Endometrial microvascular endothelial cells (primary cell): ENCODE measurements around the gene C20orf204. TPM values are rescaled to one million over a fixed set of nuclear protein-coding genes. Genes with fewer than 3 reads are reported as not detected.

Source experiments
- in situ Hi-C: cut with HindIII; loops from 2 replicates; pipeline ENCODE4 v1.10.0; 2017; ENCODE audit warnings: low sequenced_read_pairs, low pct_unique_long_range_greater_than_20kb; ENCODE audit errors: inconsistent ontology term
- total RNA-seq: library from RNA; depleted of rRNA; stranded (reverse); fragments of >200 nt; gene quantifications from one replicate; pipeline ENCODE4 v1.2.3, GENCODE V29; 2015; ENCODE audit errors: inconsistent ontology term

The C20orf204 gene
- total RNA-seq, 1 donor from 2014 or later: 0.93 TPM

DNA sequence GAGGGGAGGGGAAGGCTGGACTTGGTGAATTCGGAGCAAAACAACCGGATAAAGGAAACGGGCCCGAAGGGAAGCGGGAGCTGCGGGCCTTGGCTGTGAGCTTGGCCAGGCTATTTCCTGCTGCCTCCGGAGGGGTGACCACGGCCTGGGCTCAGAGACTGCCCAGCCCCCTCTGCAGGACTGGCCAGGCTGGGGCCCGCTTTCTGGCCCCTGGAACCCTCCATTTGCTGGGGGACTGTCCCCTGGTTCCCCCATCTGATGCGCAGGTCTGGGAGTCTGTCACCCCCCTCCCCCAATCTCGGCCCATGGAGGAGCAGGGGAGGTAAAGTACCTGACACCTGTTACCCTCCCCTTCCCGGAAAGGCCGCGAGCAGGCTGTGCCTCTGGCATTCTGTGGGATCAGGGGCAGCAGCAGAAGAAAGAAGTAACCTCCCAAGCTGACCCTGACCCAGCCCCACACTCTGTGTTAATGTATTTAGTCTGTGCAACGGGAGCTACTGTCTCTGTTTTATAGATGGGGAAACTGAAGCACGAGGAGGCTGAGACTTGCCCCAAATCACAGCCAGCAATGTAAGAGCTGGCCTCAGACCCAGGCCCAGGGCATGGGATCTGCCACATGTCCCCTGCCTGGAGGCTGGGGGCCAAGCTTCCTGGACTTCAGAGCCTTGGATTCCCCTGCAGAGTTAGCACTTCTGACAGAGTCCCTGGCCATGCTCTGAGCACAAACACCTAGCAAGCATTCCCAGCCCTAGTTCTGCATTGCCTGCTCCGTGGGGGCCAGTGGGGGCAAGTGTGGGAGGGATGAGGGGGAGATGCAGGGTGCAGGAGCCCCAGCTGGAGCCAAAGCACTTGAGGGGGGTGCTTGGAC, 3.5 kb downstream of the C20orf204 start:
- in situ Hi-C loops: no loop called here

DNA sequence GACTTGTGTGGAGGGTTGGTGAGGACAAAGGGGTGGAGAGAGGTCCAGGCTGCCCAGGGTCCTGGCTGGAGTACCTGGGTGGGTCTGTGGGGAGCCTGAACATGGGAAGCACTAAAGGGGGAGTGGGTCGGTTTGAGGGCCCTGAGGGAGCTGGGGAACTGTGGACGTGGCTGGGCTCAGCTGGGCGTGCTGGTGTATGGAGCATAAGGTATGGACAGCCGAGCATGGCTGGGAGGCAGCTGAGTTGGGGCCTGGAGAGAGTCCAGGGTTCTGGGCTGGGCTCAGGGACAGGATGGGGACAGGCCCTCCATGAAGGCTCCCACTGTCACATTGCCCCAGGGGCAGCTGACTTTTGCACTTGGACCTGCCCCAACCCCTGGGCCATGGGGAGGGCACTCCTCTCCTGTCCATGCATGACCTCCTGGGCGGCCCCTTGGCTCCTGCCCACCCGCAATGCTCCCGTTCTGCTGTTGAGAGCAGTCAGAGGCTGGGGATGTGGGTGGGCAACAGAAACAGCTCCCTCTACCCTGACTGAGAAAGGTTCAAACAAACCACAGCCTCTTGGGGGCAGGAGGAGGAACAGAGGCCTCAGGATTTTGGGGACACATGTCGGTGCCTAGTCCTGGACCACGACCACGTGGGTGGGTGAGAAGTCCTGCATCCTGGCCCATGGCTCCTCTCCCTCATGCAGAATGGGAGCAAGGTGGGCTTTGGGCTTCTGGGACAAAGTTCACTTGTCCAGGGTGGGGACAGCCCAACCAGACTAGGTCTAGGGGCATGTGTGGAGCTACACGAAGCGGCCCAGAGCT, 4.5 kb downstream of the C20orf204 start:
- in situ Hi-C loops: no loop called here

DNA sequence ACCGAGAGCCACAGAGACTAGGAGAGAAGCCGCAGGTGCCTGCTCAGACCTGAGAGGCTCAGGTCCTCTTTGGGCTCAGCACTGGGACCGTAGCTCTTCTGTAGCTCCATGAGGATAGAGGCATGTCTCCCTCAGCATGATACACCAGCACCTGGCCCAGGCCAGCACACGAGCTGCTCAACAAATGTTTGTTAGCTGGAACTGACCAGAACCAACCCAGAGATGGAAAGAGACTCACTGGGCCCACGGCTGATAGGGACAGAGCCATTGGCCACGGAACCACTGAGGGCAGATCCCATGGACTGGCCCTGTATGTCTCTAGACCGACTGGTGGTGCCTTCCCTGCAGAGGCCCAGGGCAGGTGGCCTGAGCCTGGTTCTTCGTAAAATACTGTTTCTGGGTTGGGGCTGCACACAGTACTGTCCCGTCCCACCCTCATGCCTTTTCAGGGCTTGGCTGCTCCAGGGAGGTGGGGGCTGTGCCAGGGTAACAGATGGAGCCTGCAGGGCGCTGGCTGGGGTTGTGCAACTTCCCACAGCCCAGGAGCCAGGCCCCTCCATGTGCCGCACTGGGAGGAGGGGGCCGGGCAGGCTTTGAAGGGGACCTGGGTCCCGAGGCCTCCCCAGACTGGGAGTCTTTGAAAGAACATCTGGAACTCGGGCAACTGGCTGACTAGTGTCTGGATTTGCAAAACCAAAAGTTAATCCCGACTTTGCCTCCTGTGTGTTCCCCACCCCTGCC, 5.2 kb downstream of the C20orf204 start:
- in situ Hi-C loops: no loop called here

DNA sequence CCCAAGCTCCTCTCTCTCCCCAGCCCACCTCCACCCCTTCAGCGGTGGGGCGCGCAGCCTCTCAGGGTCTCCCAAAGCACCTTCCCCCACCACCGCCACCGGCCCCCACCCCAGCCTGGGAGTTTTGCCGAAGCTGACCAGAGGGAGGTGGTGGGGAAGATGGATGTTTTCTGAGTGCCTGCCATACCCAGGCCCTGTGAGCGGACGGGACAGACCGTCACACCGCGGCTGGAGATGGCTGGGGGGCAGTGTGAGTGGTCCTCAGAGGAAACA, 5.7 kb downstream of the C20orf204 start:
- in situ Hi-C loops: no loop called here

DNA sequence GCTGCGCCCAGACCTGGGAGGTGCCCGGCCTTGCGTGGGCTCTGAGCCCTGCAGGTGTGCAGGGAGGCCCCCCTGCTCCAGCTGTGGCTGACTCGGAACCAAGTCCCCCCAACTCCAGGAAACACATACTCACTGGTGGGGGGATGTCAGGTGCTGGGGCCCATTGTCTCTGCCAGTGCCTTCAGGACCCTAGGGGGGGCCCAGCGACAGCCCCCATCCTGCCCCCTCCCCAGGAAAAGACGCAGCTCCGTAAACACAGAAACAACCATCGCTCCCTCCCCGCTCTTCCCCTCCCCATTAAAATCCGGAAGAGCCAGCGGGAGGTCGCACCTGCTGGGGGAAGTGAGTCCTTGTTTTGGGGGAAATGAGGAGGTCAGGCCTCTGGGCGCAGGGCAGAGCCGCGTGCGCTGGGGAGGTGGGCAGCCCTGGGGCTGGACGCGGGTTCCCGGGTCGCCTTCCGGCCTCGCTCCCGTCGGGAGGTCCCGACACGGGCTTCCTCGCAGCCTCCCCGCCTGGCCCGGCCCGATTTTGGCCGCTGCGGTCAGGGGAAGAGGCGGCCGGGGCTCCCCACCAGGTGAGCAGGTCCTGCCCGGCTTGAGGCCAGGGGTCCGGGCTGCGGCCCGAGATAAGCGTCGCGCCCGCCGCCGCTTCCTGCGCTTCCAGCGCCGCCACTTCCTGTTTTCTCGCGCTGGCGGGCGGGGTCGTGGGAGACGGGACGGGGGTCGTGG, 6.2 kb downstream of the C20orf204 start:
- in situ Hi-C loops: no loop called here

DNA sequence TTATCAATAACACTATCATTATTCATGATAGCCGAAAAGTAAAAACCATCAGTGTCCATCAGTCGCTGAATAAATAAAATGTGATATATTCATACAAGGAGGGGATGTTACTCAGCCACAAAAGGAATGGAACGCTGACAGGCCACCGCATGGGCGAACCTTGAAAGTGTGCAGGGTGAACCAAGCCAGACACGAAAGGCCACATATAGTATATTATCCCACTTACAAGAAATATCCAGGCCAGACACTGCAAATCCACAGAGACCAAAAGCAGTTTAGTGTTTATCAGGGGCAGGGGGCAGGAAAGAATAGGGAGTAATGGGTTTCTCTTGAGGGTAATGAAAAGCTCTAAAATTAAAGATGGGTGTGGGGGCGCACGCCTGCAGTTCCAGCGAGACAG, 7.8 kb downstream of the C20orf204 start:
- in situ Hi-C loops: no loop called here

DNA sequence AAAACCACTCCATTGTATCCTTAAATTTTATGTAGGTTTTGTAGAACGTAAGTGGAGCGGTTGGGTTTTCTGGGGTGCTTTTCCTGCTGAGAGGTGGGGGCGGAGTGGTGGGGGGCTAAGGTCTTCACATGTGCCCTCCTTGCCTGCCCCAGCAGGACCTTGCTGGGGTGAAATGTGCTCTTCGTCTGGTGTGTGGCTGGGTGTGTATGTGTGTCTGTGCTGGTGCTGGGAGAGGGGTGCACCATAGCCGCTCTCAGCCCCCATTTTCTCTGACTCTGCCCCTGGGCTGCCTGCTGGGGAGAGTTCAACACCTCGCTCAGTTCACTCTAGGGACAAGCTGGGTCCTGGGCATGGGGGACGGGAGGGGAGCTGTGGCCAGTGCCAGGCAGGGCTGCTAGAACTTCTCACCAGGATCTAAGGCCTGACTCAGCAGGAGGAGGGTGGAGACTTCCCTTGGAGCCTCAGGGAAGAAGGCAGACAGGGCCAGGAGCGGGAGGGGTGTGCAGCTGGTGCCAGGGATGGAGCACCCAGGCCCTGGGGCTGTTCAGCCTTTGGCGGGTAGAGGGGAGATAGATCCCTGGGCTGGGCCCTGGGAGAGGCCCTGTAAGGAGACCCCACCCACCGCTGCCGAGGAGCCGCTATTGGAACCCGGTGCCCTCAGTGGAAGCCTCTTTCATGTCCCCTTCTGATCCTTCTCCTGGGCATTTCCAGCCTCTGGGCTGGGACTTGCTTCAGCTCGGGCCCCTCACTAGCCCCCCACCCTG, 8.7 kb downstream of the C20orf204 start:
- in situ Hi-C loops: no loop called here

DNA sequence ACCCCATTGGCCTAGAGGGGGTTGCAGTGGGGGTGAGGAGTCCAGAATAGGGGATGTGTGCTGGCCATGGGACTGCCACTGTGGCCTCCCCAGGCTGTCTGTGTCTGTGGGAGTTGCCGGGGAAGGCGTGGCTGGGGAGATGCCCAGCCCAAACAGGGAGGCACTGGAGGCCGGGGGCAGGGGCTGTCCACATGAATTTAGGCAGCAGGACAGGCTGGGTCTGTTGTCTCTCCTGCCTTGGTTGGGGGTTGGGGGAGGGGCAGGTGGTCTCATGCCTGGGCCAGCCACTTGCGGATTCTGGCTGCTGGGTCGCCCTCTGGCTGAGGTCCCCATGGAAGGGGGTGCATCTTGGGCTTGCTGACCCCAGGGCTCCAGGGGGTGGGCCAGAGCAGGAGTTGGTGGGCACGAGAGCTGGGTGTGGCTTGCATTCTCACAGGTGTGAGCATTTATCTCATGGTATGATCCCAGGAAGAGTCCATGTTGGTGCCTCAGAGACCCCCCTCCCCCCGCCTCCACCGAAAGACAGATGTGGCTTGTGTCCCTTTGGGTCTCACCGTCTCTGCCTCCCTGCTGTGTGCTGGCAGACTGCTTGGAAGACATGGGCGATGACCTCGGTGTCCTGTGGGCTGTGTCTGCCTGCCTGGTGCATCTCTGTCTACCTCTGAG, 9.5 kb downstream of the C20orf204 start:
- in situ Hi-C loops: no loop called here

DNA sequence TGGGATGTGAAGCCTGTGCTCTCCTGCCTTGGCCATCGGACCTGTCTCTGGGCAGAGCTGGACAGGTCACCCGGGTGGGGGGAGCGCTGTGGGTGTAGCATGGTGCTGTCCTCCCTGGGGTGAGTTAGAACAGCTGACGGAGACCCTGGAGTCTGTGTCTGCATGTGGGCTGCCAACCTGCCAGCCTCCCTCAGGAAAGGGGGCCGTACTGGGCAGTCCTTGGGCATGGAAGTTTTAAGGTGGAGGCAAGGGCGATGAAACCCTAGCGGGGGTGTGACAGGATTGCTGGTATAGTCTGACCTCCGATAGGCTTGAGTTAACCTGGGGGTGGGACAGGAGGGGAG, 11.0 kb downstream of the C20orf204 start:
- in situ Hi-C loops: no loop called here

DNA sequence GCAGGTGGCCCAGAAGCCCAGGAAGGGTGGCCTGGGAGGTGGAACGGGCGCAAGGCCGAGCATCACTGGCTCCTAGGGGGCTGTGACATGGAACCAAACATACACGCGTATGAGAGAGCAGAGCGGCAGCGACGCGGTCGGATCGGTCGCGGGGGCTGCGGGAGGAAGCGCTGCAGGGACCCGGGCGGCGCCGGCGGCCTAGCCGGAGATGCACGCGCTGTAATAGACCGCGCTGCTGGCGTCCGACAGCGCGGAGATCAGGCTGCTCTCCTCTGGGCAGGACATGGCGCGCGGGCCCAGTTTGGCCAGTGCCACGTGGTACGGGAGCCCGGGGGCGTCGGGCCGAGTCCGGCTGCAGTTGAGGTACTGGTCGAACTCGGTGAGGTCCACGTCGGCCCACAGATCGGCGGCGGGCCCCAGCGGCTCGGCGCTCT, 12.0 kb downstream of the C20orf204 start:
- in situ Hi-C loops: no loop called here

DNA sequence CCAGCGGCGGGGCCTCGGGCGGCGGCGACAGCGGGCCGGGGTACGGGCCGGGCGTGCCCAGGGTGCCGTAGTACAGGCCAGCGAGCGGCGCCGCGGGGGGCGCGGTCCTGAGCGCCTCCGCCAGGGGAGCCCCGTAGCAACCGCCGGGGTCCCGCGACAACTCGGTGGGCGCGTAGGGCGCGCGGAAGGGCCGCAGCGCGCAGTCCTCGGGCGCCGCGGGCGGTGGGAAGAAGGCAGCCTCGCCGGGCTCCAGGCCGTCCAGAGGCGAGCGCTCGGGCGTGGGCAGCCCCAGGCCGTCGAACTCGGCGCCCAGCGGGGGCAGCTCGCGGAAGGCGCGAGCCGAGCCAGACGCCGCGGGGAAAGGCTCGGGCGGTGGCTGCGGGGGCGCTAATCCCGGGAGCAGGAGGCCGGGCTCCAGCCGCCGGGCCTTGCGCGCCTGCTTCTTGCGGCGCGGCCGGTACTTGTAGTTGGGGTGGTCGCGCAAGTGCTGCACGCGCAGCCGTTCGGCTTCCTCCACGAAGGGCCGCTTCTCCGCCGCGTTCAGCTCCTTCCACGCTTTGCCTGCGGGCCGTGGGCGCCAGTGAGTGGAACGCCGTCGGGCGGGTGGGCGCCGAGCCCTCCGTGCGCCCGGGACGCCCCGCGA, 12.5 kb downstream of the C20orf204 start:
- in situ Hi-C loops: no loop called here

DNA sequence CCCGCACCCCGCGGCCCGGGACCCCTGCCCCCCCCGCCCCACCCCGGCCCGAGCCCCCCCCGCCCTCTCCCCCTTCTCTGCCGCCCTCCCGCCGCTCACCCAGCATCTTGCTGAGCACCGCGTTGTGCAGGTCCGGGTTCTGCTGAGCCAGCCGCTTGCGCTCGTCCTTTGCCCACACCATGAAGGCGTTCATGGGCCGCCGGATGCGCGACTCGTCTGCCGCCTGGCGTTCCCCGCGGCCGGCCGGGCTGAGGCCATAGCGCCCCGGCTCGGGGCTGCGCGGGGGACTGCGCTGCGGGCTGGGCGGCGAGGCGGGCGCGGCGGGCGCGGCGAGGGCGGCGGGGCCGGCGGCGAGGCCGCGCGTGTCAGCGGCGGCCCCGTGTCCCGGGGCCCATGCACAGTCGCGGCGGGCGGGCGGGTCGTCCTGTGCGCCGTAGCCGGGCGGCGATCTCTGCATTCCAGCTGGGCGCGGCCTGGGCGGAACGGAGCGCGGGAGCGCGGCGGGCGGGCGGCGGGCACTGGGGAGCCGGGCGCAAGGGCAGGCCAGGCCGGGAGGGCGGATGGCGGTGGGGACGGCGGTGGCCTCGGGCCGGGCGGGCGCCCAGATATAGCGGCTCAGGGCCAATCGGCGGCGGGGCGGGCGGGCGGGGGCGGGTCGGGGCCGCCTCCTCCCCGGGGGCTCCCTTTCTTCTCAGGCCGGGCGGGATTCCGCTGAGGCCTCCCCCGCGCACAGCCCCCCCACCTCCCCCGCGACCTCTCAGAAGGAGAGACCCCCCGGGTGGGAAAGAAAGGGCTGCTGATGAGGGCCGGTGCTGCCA, 13.3 kb downstream of the C20orf204 start, which contains the start of gene SOX18:
SOX18 (minus strand) TSS at position 580 of the 818 bp plus-strand sequence; CDS start at position 457, 123 bp downstream.
- in situ Hi-C loops: no loop called here

DNA sequence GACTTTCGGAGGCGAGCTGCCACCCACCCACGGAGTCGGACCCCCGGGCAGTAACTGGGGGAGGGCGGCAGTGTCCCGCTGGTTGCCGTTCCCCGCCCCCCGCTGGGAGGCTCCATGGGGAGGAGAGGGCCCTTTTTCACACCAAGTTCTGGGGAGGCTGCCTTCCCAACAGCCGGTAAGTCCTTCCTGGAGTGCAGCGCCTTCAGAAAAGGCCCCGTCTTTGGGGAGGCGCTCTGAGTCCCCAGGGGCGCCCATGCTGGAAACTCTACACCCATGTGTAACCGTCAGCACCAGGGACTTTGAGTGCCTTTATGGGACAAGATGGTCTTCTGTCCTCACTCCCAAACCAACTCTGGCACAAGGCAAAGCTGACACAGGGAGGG, 13.9 kb downstream of the C20orf204 start:
- in situ Hi-C loops: no loop called here

DNA sequence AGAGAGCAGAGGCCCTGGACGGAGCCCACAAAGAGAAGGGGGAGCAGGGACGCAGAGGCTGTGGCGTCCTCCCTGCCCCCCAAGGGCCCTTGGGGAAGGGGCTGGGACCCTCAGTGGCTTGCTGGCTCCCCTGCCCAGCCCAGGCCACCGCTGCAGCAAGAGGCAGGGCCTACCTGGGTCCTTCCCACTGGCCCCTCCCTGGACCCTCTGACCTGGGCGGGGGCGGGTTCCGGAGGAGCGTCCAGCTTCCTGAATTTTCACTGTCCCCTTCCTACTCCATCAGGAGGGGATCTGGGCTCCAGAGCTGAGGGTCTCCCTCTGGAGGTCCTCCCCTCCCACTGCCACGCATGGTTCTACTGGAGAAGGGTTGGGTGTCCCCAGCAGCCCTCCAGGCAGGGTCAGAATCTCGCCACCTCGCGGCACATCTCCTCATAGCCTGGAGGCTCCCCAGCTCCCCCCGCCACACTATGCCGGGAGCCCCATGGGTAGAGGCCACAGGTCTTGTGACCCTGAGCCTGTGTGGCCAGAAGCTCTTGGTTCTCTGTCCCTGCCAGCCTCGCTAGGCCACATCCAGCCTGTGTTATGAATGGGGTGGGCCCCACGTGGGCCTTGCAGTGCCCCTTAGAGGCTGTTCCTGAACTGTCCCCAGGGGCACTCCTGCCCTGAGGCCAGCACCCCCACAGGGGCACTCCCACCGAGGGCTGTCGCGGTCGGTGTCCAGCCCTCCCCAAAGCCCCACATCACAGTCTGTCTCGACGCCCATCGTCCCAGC, 14.5 kb downstream of the C20orf204 start:
- in situ Hi-C loops: no loop called here

DNA sequence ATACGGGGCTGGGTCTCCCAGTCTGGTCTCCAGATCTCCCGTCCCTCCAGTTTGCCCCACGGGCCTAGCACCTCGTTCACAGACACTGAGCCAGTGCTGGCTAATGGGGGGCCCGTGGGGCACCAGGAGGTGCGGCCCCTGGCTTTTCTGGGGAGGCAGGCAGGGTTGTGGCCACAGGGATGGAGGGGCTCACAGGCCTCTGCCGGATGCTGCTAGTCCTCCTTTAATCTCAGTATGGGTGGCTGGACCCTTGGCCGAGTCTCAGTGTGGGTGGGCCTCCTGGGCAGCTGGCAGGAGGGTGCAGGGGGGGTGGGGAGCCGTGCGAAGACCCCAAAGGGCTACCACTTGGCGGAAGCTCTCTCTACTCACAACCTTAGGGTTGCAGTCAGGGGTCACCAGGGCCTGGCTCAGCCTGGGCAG, 15.1 kb downstream of the C20orf204 start:
- in situ Hi-C loops: no loop called here
